Measurements from ENCODE around the gene CACNA1G. TPM values are rescaled to one million over a fixed set of nuclear protein-coding genes. Genes with fewer than 3 reads are reported as not detected.

The CACNA1G gene
- total RNA-seq, 1 experiment from 2014 or later, result not detected

- H3K9me2 ChIP-seq (replicated peaks; ENCODE audit: insufficient read depth, low read length), result no peaks in the 10 kb centered on the region
- no peaks in the 10 kb centered on the region for H4K20me1 ChIP-seq (ENCODE audit: insufficient read depth, low read depth, low read length)
- H3K4me3 ChIP-seq (ENCODE audit: low read length), result peak overlapping the region; percentile 71
- no peaks in the 10 kb centered on the region for H3K9me3 ChIP-seq (ENCODE audit: low read length)
- H2AFZ ChIP-seq (ENCODE audit: low read length), result peak overlapping the region; percentile 93
- no peaks in the 10 kb centered on the region for H3K36me3 ChIP-seq (ENCODE audit: insufficient read depth, low read length)
- H3K27ac ChIP-seq (ENCODE audit: low read length), result no peak overlapping the region
- H3K9ac ChIP-seq (ENCODE audit: low read length), result peak overlapping the region; percentile 66
- no peaks in the 10 kb centered on the region for H3K79me2 ChIP-seq (ENCODE audit: low read length)
- no peaks in the 10 kb centered on the region for H3K27me3 ChIP-seq (ENCODE audit: low read length)
- H3K4me2 ChIP-seq (ENCODE audit: low read depth, low read length, poor library complexity, severe bottlenecking), result peak overlapping the region; percentile 79
- peak; percentile 92 for DNase-seq
- peaks cover 14% of the 10 kb centered on the region for H3K4me1 ChIP-seq (ENCODE audit: low read length)
These were observed 18.5 kb upstream of the CACNA1G start for GRCh38 chr17:50541716-50542688.

- peak overlapping the region; percentile 79 for H3K4me2 ChIP-seq (ENCODE audit: low read depth, low read length, poor library complexity, severe bottlenecking)
- H3K9ac ChIP-seq (ENCODE audit: low read length), result peak overlapping the region; percentile 66
- no peak for DNase-seq
- no peaks in the 10 kb centered on the region for H3K36me3 ChIP-seq (ENCODE audit: insufficient read depth, low read length)
- no peak overlapping the region for H2AFZ ChIP-seq (ENCODE audit: low read length)
- H3K9me2 ChIP-seq (replicated peaks; ENCODE audit: insufficient read depth, low read length), result no peaks in the 10 kb centered on the region
- peaks cover 23% of the 10 kb centered on the region for H3K4me1 ChIP-seq (ENCODE audit: low read length)
- peak overlapping the region; percentile 71; the same call in 1 of the 2 replicates for H3K4me3 ChIP-seq (ENCODE audit: low read length)
- peaks cover 6% of the 10 kb centered on the region; the same call in 1 of the 2 replicates for H3K79me2 ChIP-seq (ENCODE audit: low read length)
- H3K27me3 ChIP-seq (ENCODE audit: low read length), result no peaks in the 10 kb centered on the region
- no peaks in the 10 kb centered on the region for H4K20me1 ChIP-seq (ENCODE audit: insufficient read depth, low read depth, low read length)
- H3K9me3 ChIP-seq (ENCODE audit: low read length), result no peaks in the 10 kb centered on the region
- no peak overlapping the region for H3K27ac ChIP-seq (ENCODE audit: low read length)
These were observed 17.4 kb upstream of the CACNA1G start for GRCh38 chr17:50542795-50543774.

- Histone ChIP-seq H3K9ac (ENCODE audit: low read length) (no peak overlapping the region), H3K27me3 (ENCODE audit: low read length) (no peaks in the 10 kb centered on the region), H3K79me2 (ENCODE audit: low read length) (peaks cover 6% of the 10 kb centered on the region; the same call in 1 of the 2 replicates), H3K36me3 (ENCODE audit: insufficient read depth, low read length) (no peaks in the 10 kb centered on the region), H3K4me1 (ENCODE audit: low read length) (peaks cover 26% of the 10 kb centered on the region), H3K9me2 (replicated peaks; ENCODE audit: insufficient read depth, low read length) (no peaks in the 10 kb centered on the region), H3K27ac (ENCODE audit: low read length) (no peak overlapping the region), H3K9me3 (ENCODE audit: low read length) (no peaks in the 10 kb centered on the region), H3K4me3 (ENCODE audit: low read length) (no peak overlapping the region), H4K20me1 (ENCODE audit: insufficient read depth, low read depth, low read length) (no peaks in the 10 kb centered on the region), H3K4me2 (ENCODE audit: low read depth, low read length, poor library complexity, severe bottlenecking) (no peak overlapping the region), H2AFZ (ENCODE audit: low read length) (no peak overlapping the region)
- DNase-seq, result no peak
These were observed 16.0 kb upstream of the CACNA1G start for GRCh38 chr17:50544516-50544915.

- no peaks in the 10 kb centered on the region for H3K27me3 ChIP-seq (ENCODE audit: low read length)
- no peaks in the 10 kb centered on the region for H3K36me3 ChIP-seq (ENCODE audit: insufficient read depth, low read length)
- H3K4me3 ChIP-seq (ENCODE audit: low read length), result no peak overlapping the region
- no peak overlapping the region for H2AFZ ChIP-seq (ENCODE audit: low read length)
- peaks cover 26% of the 10 kb centered on the region for H3K4me1 ChIP-seq (ENCODE audit: low read length)
- no peak for DNase-seq
- H3K4me2 ChIP-seq (ENCODE audit: low read depth, low read length, poor library complexity, severe bottlenecking), result no peak overlapping the region
- H4K20me1 ChIP-seq (ENCODE audit: insufficient read depth, low read depth, low read length), result no peaks in the 10 kb centered on the region
- peaks cover 6% of the 10 kb centered on the region; the same call in 1 of the 2 replicates for H3K79me2 ChIP-seq (ENCODE audit: low read length)
- no peaks in the 10 kb centered on the region for H3K9me3 ChIP-seq (ENCODE audit: low read length)
- no peak overlapping the region for H3K9ac ChIP-seq (ENCODE audit: low read length)
- H3K27ac ChIP-seq (ENCODE audit: low read length), result no peak overlapping the region
- H3K9me2 ChIP-seq (replicated peaks; ENCODE audit: insufficient read depth, low read length), result no peaks in the 10 kb centered on the region
These were observed 15.2 kb upstream of the CACNA1G start for GRCh38 chr17:50545311-50545710.

- Histone ChIP-seq H3K36me3 (ENCODE audit: insufficient read depth, low read length) (no peaks in the 10 kb centered on the region), H3K27ac (ENCODE audit: low read length) (no peak overlapping the region), H3K9me2 (replicated peaks; ENCODE audit: insufficient read depth, low read length) (no peaks in the 10 kb centered on the region), H2AFZ (ENCODE audit: low read length) (no peak overlapping the region), H3K79me2 (ENCODE audit: low read length) (peaks cover 6% of the 10 kb centered on the region; the same call in 1 of the 2 replicates), H4K20me1 (ENCODE audit: insufficient read depth, low read depth, low read length) (no peaks in the 10 kb centered on the region), H3K27me3 (ENCODE audit: low read length) (no peaks in the 10 kb centered on the region), H3K9ac (ENCODE audit: low read length) (peak overlapping the region; percentile 84), H3K4me2 (ENCODE audit: low read depth, low read length, poor library complexity, severe bottlenecking) (peak overlapping the region; percentile 94), H3K4me3 (ENCODE audit: low read length) (peak overlapping the region; percentile 92; the same call in 1 of the 2 replicates), H3K4me1 (ENCODE audit: low read length) (peaks cover 21% of the 10 kb centered on the region), H3K9me3 (ENCODE audit: low read length) (no peaks in the 10 kb centered on the region)
- no peak for DNase-seq
These were observed 13.8 kb upstream of the CACNA1G start for GRCh38 chr17:50546701-50547034.

- Histone ChIP-seq H3K4me2 (ENCODE audit: low read depth, low read length, poor library complexity, severe bottlenecking) (peak within 1 kb of the TSS; percentile 94), H3K9me3 (ENCODE audit: low read length) (no peaks in the 10 kb centered on the region), H3K4me1 (ENCODE audit: low read length) (peaks cover 18% of the 10 kb centered on the region), H3K9me2 (replicated peaks; ENCODE audit: insufficient read depth, low read length) (no peaks in the 10 kb centered on the region), H3K9ac (ENCODE audit: low read length) (peak within 1 kb of the TSS; percentile 84), H3K79me2 (ENCODE audit: low read length) (peaks cover 6% of the 10 kb centered on the region; the same call in 1 of the 2 replicates), H3K4me3 (ENCODE audit: low read length) (peak within 1 kb of the TSS; percentile 92), H3K27me3 (ENCODE audit: low read length) (no peaks in the 10 kb centered on the region), H4K20me1 (ENCODE audit: insufficient read depth, low read depth, low read length) (no peaks in the 10 kb centered on the region), H2AFZ (ENCODE audit: low read length) (peak within 1 kb of the TSS; percentile 75; the same call in 1 of the 2 replicates), H3K36me3 (ENCODE audit: insufficient read depth, low read length) (no peaks in the 10 kb centered on the region), H3K27ac (ENCODE audit: low read length) (no peak within 1 kb of the TSS)
- peak; percentile 97 for DNase-seq
These were observed 13.3 kb upstream of the CACNA1G start, which contains the start of gene SPATA20 for GRCh38 chr17:50547035-50547735. Gene SPATA20, plus strand, starts transcription at chr17:50547174. Its CDS starts 35 bp downstream, at chr17:50547209.

- Histone ChIP-seq H3K4me2 (ENCODE audit: low read depth, low read length, poor library complexity, severe bottlenecking) (peak overlapping the region; percentile 94), H3K4me3 (ENCODE audit: low read length) (peak overlapping the region; percentile 92), H4K20me1 (ENCODE audit: insufficient read depth, low read depth, low read length) (no peaks in the 10 kb centered on the region), H3K36me3 (ENCODE audit: insufficient read depth, low read length) (no peaks in the 10 kb centered on the region), H3K27ac (ENCODE audit: low read length) (no peak overlapping the region), H3K4me1 (ENCODE audit: low read length) (peaks cover 13% of the 10 kb centered on the region), H2AFZ (ENCODE audit: low read length) (no peak overlapping the region), H3K27me3 (ENCODE audit: low read length) (no peaks in the 10 kb centered on the region), H3K79me2 (ENCODE audit: low read length) (peaks cover 6% of the 10 kb centered on the region; the same call in 1 of the 2 replicates), H3K9ac (ENCODE audit: low read length) (peak overlapping the region; percentile 84), H3K9me3 (ENCODE audit: low read length) (no peaks in the 10 kb centered on the region), H3K9me2 (replicated peaks; ENCODE audit: insufficient read depth, low read length) (no peaks in the 10 kb centered on the region)
- DNase-seq, result no peak
These were observed 12.8 kb upstream of the CACNA1G start for GRCh38 chr17:50547736-50548083.
